Mammary epithelial cell (primary cell): ENCODE measurements around the gene PLEKHO2.

ENCODE experiments used
- EZH2 ChIP-seq: IDR thresholded peaks from 2 replicates; pipeline ENCODE4 v1.6.1; 2012; ENCODE audit warnings: low read length, inconsistent platforms, borderline replicate concordance
- TF ChIP-seq, protein P1 (sequence below), 2 donors: IDR thresholded peaks in 1 of 2; conservative IDR thresholded peaks in 1 of 2; 2 replicates each; pipeline ENCODE4 v1.5.1; 2011 to 2012; ENCODE audit warnings: inconsistent platforms in 2 of 2, low read length in 2 of 2, mild to moderate bottlenecking in 2 of 2, control low read depth in 1 of 2, low read depth in 1 of 2; ENCODE audit not compliant: insufficient read depth in 1 of 2; ENCODE audit errors: extremely low read depth in 1 of 2

- no peak for TF ChIP-seq EZH2
- TF ChIP-seq, protein P1, sequence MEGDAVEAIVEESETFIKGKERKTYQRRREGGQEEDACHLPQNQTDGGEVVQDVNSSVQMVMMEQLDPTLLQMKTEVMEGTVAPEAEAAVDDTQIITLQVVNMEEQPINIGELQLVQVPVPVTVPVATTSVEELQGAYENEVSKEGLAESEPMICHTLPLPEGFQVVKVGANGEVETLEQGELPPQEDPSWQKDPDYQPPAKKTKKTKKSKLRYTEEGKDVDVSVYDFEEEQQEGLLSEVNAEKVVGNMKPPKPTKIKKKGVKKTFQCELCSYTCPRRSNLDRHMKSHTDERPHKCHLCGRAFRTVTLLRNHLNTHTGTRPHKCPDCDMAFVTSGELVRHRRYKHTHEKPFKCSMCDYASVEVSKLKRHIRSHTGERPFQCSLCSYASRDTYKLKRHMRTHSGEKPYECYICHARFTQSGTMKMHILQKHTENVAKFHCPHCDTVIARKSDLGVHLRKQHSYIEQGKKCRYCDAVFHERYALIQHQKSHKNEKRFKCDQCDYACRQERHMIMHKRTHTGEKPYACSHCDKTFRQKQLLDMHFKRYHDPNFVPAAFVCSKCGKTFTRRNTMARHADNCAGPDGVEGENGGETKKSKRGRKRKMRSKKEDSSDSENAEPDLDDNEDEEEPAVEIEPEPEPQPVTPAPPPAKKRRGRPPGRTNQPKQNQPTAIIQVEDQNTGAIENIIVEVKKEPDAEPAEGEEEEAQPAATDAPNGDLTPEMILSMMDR (conservative IDR thresholded peaks at IDR 0.05 in 1 of 2, IDR thresholded peaks at IDR 0.05 in 1 of 2; ENCODE audit: extremely low read depth in 1 of 2, insufficient read depth in 1 of 2, low read depth in 1 of 2, low read length in 2 of 2) = no peak
Observed at GRCh38 chr15:64884679-64885078, 43.0 kb downstream of the PLEKHO2 start.
